ENCODE data around the gene PRKG1. TPM values are rescaled to one million over a fixed set of nuclear protein-coding genes. Genes with fewer than 3 reads are reported as not detected.
"Not testable (repeated sequence)": the region's sequence is repeated elsewhere in the genome, so short reads cannot be mapped to it uniquely, and the experiment has no call there.

PRKG1 gene
- polyA plus RNA-seq, 3 donors = not detected

DNA sequence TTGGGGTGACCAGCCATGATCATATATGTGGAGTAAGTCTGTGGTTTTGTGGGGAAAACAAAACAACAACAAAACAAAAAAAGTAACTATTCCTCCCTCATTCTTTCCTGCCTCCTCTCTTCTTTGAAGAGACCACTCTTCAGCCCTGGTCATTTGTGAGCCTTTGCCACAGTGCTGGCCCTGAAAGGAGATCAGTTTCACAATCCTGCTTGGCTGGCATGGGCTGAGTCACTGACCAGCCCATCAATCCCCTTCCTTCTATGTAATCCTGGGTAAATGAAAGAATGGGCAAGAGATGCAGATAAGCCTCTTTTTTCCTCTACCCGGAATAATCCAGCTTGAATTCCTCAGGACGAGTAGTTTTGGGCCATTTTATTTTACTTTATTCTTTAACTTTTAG is 611.5 kb downstream of the PRKG1 start:
- Mint-ChIP-seq H3K27ac (no peak overlapping the region), H3K9me3 (peaks cover 0 to 16% (median 3%) of the 10 kb centered on the region in 7 donors), H3K27me3 (ENCODE audit: low read depth in 3 of 3) (peaks cover 0 to 7% (median 2%) of the 10 kb centered on the region in 3 donors), H3K4me3 (no peak overlapping the region), H3K4me1 (no peaks in the 10 kb centered on the region), H3K36me3 (no peaks in the 10 kb centered on the region)
- H3K27me3 ChIP-seq (ENCODE audit: control insufficient read depth in 2 of 2, insufficient read depth in 2 of 2, low read length in 2 of 2) = no peaks in the 10 kb centered on the region
- no peak overlapping the region for H3K27ac ChIP-seq (ENCODE audit: low read depth in 1 of 2, low read length in 2 of 2)
- TF ChIP-seq, protein P1, sequence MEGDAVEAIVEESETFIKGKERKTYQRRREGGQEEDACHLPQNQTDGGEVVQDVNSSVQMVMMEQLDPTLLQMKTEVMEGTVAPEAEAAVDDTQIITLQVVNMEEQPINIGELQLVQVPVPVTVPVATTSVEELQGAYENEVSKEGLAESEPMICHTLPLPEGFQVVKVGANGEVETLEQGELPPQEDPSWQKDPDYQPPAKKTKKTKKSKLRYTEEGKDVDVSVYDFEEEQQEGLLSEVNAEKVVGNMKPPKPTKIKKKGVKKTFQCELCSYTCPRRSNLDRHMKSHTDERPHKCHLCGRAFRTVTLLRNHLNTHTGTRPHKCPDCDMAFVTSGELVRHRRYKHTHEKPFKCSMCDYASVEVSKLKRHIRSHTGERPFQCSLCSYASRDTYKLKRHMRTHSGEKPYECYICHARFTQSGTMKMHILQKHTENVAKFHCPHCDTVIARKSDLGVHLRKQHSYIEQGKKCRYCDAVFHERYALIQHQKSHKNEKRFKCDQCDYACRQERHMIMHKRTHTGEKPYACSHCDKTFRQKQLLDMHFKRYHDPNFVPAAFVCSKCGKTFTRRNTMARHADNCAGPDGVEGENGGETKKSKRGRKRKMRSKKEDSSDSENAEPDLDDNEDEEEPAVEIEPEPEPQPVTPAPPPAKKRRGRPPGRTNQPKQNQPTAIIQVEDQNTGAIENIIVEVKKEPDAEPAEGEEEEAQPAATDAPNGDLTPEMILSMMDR (IDR thresholded peaks at IDR 0.05) = no peak
- H3K36me3 ChIP-seq (replicated peaks in 1 of 2; ENCODE audit: control insufficient read depth in 1 of 2, insufficient read depth in 2 of 2, low read length in 2 of 2) = no peaks in the 10 kb centered on the region
- no CpG with 5 or more reads among the region's 2 CpGs for WGBS (ENCODE audit: insufficient coverage)
- H4K20me1 ChIP-seq (ENCODE audit: insufficient read depth, low read length) = no peaks in the 10 kb centered on the region
- H3K4me3 ChIP-seq (replicated peaks in 1 of 3; ENCODE audit: low read depth in 2 of 3, low read length in 3 of 3) = no peak overlapping the region
- no peak overlapping the region for H2AFZ ChIP-seq (ENCODE audit: insufficient read depth, low read depth, low read length, poor library complexity, severe bottlenecking)
- H3K4me1 ChIP-seq (ENCODE audit: control insufficient read depth in 1 of 2, insufficient read depth in 2 of 2, low read length in 2 of 2) = no peaks in the 10 kb centered on the region
- no peaks in the 10 kb centered on the region for H3K79me2 ChIP-seq (ENCODE audit: insufficient read depth, low read length)
- H3K9me3 ChIP-seq (replicated peaks in 1 of 2; ENCODE audit: control insufficient read depth in 1 of 2, insufficient read depth in 1 of 2, low read length in 2 of 2) = no peaks in the 10 kb centered on the region
- H3K4me2 ChIP-seq (replicated peaks; ENCODE audit: extremely low read depth, low read length, poor library complexity, severe bottlenecking) = no peak overlapping the region
- DNase-seq = no peak
- intact Hi-C loops (cut with micrococcal nuclease) = no loop called here
- no peak overlapping the region for H3K9ac ChIP-seq (ENCODE audit: insufficient read depth, low read length, poor library complexity, severe bottlenecking)

DNA sequence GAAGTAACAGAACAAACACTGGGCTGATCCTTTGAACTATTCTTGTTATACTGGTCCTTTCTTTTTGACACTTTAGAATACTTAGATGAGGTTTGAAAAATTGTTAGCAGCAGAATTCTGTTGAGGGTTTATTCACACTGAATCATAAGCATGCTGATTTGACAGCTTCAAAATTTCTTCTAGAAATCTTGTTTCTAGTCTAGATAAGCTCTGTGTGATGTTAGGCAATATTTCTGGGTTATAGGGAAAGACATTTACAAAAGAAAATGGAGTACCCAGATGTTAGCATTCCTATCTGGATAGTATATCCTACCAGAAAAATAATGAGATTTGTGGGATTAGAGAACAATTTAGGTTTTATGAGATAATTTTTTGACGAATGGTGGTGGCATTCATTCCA is 613.0 kb downstream of the PRKG1 start:
- Mint-ChIP-seq H3K27ac (no peak overlapping the region), H3K9me3 (peaks cover 0 to 16% (median 3%) of the 10 kb centered on the region in 7 donors), H3K4me3 (no peak overlapping the region), H3K4me1 (no peaks in the 10 kb centered on the region), H3K27me3 (ENCODE audit: low read depth in 3 of 3) (peaks cover 0 to 7% (median 2%) of the 10 kb centered on the region in 3 donors), H3K36me3 (no peaks in the 10 kb centered on the region)
- Histone ChIP-seq H3K4me3 (replicated peaks in 1 of 3; ENCODE audit: low read depth in 2 of 3, low read length in 3 of 3) (no peak overlapping the region), H3K9ac (ENCODE audit: insufficient read depth, low read length, poor library complexity, severe bottlenecking) (no peak overlapping the region), H4K20me1 (ENCODE audit: insufficient read depth, low read length) (no peaks in the 10 kb centered on the region), H3K27me3 (ENCODE audit: control insufficient read depth in 2 of 2, insufficient read depth in 2 of 2, low read length in 2 of 2) (no peaks in the 10 kb centered on the region), H3K9me3 (replicated peaks in 1 of 2; ENCODE audit: control insufficient read depth in 1 of 2, insufficient read depth in 1 of 2, low read length in 2 of 2) (no peaks in the 10 kb centered on the region), H2AFZ (ENCODE audit: insufficient read depth, low read depth, low read length, poor library complexity, severe bottlenecking) (no peak overlapping the region), H3K36me3 (replicated peaks in 1 of 2; ENCODE audit: control insufficient read depth in 1 of 2, insufficient read depth in 2 of 2, low read length in 2 of 2) (no peaks in the 10 kb centered on the region), H3K4me2 (replicated peaks; ENCODE audit: extremely low read depth, low read length, poor library complexity, severe bottlenecking) (no peak overlapping the region), H3K79me2 (ENCODE audit: insufficient read depth, low read length) (no peaks in the 10 kb centered on the region), H3K27ac (ENCODE audit: low read depth in 1 of 2, low read length in 2 of 2) (no peak overlapping the region), H3K4me1 (ENCODE audit: control insufficient read depth in 1 of 2, insufficient read depth in 2 of 2, low read length in 2 of 2) (no peaks in the 10 kb centered on the region)
- TF ChIP-seq, protein P1 (IDR thresholded peaks at IDR 0.05) = no peak
- WGBS (ENCODE audit: insufficient coverage) = no CpG with 5 or more reads among the region's 1 CpG
- intact Hi-C loops (cut with micrococcal nuclease) = no loop called here
- no peak for DNase-seq

DNA sequence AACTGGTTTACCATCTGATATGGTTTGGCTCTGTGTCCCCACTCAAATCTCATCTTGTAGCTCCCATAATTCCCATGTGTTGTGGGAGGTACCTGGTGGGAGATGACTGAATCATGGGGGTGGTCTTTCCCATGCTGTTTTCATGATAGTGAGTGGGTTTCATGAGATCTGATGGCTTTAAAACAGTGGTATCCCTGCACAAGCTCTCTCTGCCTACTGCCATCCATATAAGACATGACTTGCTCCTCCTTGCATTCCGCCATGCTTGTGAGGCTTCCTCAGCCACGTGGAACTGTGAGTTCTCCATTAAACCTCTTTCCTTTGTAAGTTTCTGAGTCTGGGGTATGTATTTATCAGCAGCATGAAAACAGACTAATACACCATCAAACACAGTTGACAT is 614.5 kb downstream of the PRKG1 start:
- H3K27me3 Mint-ChIP-seq (ENCODE audit: low read depth in 3 of 3); H3K79me2 ChIP-seq (ENCODE audit: insufficient read depth, low read length); H2AFZ ChIP-seq (ENCODE audit: insufficient read depth, low read depth, low read length, poor library complexity, severe bottlenecking); H3K4me2 ChIP-seq (replicated peaks; ENCODE audit: extremely low read depth, low read length, poor library complexity, severe bottlenecking); H3K36me3 Mint-ChIP-seq; H3K27ac ChIP-seq (ENCODE audit: low read depth in 1 of 2, low read length in 2 of 2); H3K9ac ChIP-seq (ENCODE audit: insufficient read depth, low read length, poor library complexity, severe bottlenecking); H3K9me3 ChIP-seq (replicated peaks in 1 of 2; ENCODE audit: control insufficient read depth in 1 of 2, insufficient read depth in 1 of 2, low read length in 2 of 2); H3K36me3 ChIP-seq (replicated peaks in 1 of 2; ENCODE audit: control insufficient read depth in 1 of 2, insufficient read depth in 2 of 2, low read length in 2 of 2); H3K27ac Mint-ChIP-seq; H4K20me1 ChIP-seq (ENCODE audit: insufficient read depth, low read length); H3K4me3 Mint-ChIP-seq; H3K27me3 ChIP-seq (ENCODE audit: control insufficient read depth in 2 of 2, insufficient read depth in 2 of 2, low read length in 2 of 2); H3K4me1 Mint-ChIP-seq; H3K4me1 ChIP-seq (ENCODE audit: control insufficient read depth in 1 of 2, insufficient read depth in 2 of 2, low read length in 2 of 2); H3K4me3 ChIP-seq (replicated peaks in 1 of 3; ENCODE audit: low read depth in 2 of 3, low read length in 3 of 3); intact Hi-C loops (cut with micrococcal nuclease); DNase-seq: not testable (repeated sequence)
- peaks cover 0 to 12% (median 3%) of the 10 kb centered on the region in 7 donors for H3K9me3 Mint-ChIP-seq
- no CpG with 5 or more reads among the region's 2 CpGs for WGBS (ENCODE audit: insufficient coverage)
